ENCODE measurements around the gene HARS2.

GRCh38 chr5:140673187-140673976, 17.9 kb upstream of the HARS2 start, which contains the start of gene DND1:
- TF ChIP-seq CTCF (conservative IDR thresholded peaks at IDR 0.05) (no peak), ZFX (IDR thresholded peaks at IDR 0.05) (no peak)

Data from C4-2B (cell line).